Activated CD4-positive, alpha-beta T cell treated with anti-CD3 and anti-CD28 coated beads for 1 hour (primary cell): ENCODE results near the gene PPM1L.

Source experiments
- DNase-seq: peaks from one replicate; pipeline ENCODE4 v3.0.0-alpha.2; 2020

PPM1L gene

GRCh38 chr3:160765211-160765610 lies 9.2 kb downstream of the PPM1L start:
- no peak for DNase-seq

GRCh38 chr3:160768031-160768430 lies 12.0 kb downstream of the PPM1L start:
- no peak for DNase-seq

GRCh38 chr3:160768918-160769317 lies 12.9 kb downstream of the PPM1L start:
- DNase-seq: no peak

- DNase-seq: no peak
Observed at GRCh38 chr3:160771811-160772459, 15.9 kb downstream of the PPM1L start.

- DNase-seq: no peak
Observed at GRCh38 chr3:160773722-160774121, 17.7 kb downstream of the PPM1L start.

- DNase-seq: no peak
Observed at GRCh38 chr3:160774172-160774571, 18.1 kb downstream of the PPM1L start.

GRCh38 chr3:160778480-160778879 lies 22.4 kb downstream of the PPM1L start:
- DNase-seq: no peak

- no peak for DNase-seq
Observed at GRCh38 chr3:160779040-160779439, 23.0 kb downstream of the PPM1L start.

GRCh38 chr3:160780245-160780644 lies 24.2 kb downstream of the PPM1L start:
- no peak for DNase-seq

- no peak for DNase-seq
Observed at GRCh38 chr3:160781402-160781801, 25.4 kb downstream of the PPM1L start.

- no peak for DNase-seq
Observed at GRCh38 chr3:160781863-160782262, 25.8 kb downstream of the PPM1L start.

GRCh38 chr3:160784853-160785252 lies 28.8 kb downstream of the PPM1L start:
- no peak for DNase-seq

- no peak for DNase-seq
Observed at GRCh38 chr3:160790726-160791125, 34.7 kb downstream of the PPM1L start.

GRCh38 chr3:160792540-160792939 lies 36.5 kb downstream of the PPM1L start:
- DNase-seq: no peak

- no peak for DNase-seq
Observed at GRCh38 chr3:160793722-160794252, 37.8 kb downstream of the PPM1L start.

GRCh38 chr3:160796089-160796812 lies 40.2 kb downstream of the PPM1L start:
- DNase-seq: no peak

- no peak for DNase-seq
Observed at GRCh38 chr3:160796813-160797164, 40.8 kb downstream of the PPM1L start.

GRCh38 chr3:160797356-160797755 lies 41.3 kb downstream of the PPM1L start:
- DNase-seq: no peak

- DNase-seq: no peak
Observed at GRCh38 chr3:160801386-160802118, 45.5 kb downstream of the PPM1L start.

GRCh38 chr3:160804762-160805161 lies 48.7 kb downstream of the PPM1L start:
- DNase-seq: no peak

GRCh38 chr3:160806094-160806493 lies 50.1 kb downstream of the PPM1L start:
- no peak for DNase-seq

- no peak for DNase-seq
Observed at GRCh38 chr3:160806686-160807085, 50.7 kb downstream of the PPM1L start.

GRCh38 chr3:160808838-160809237 lies 52.8 kb downstream of the PPM1L start:
- no peak for DNase-seq

- no peak for DNase-seq
Observed at GRCh38 chr3:160809453-160809852, 53.4 kb downstream of the PPM1L start.
